ENCODE results near the gene ARL6. TPM values are rescaled to one million over a fixed set of nuclear protein-coding genes. Genes with fewer than 3 reads are reported as not detected.
"Not testable (repeated sequence)": the region's sequence is repeated elsewhere in the genome, so short reads cannot be mapped to it uniquely, and the experiment has no call there.

The ARL6 gene
- total RNA-seq, 4 donors from 2014 or later: 4.5 to 13.2 (median 9.1) TPM

GRCh38 chr3:97830638-97831037, 66.1 kb downstream of the ARL6 start:
- Histone ChIP-seq H3K9me3 (no peaks in the 10 kb centered on the region), H3K4me1 (peaks cover 11 to 30% (median 12%) of the 10 kb centered on the region in 4 donors), H3K4me3 (no peak overlapping the region), H3K27ac (replicated peaks in 1 of 4) (no peak overlapping the region), H3K36me3 (no peaks in the 10 kb centered on the region), H3K27me3 (no peaks in the 10 kb centered on the region)
- DNase-seq (ENCODE audit: extremely low spot score): no peak
- WGBS: 46% methylated on average over 2 of the region's 2 CpGs
- TF ChIP-seq POLR2A (IDR thresholded peaks at IDR 0.05; ENCODE audit: low read depth) (no peak), EP300 (IDR thresholded peaks at IDR 0.05) (no peak), CTCF (IDR thresholded peaks at IDR 0.05) (no peak), POLR2AphosphoS5 (IDR thresholded peaks at IDR 0.05) (no peak)
- intact Hi-C loops (cut with DNase I): no loop called here

GRCh38 chr3:97831140-97831539, 66.6 kb downstream of the ARL6 start:
- intact Hi-C loops (cut with DNase I): no loop called here
- no peaks in the 10 kb centered on the region for H3K36me3 ChIP-seq
- no peak for DNase-seq (ENCODE audit: extremely low spot score)
- H3K27me3 ChIP-seq: no peaks in the 10 kb centered on the region
- no peaks in the 10 kb centered on the region for H3K9me3 ChIP-seq
- 100% methylated on average over 1 of the region's 1 CpG for WGBS
- H3K27ac ChIP-seq (replicated peaks in 1 of 4): no peak overlapping the region
- peaks cover 8 to 30% (median 12%) of the 10 kb centered on the region in 4 donors for H3K4me1 ChIP-seq
- no peak for TF ChIP-seq POLR2A (IDR thresholded peaks at IDR 0.05; ENCODE audit: low read depth)
- TF ChIP-seq POLR2AphosphoS5 (IDR thresholded peaks at IDR 0.05): no peak
- no peak for TF ChIP-seq CTCF (IDR thresholded peaks at IDR 0.05)
- no peak for TF ChIP-seq EP300 (IDR thresholded peaks at IDR 0.05)
- no peak overlapping the region for H3K4me3 ChIP-seq

GRCh38 chr3:97833184-97833583, 68.6 kb downstream of the ARL6 start:
- intact Hi-C loops (cut with DNase I); H3K9me3 ChIP-seq; H3K36me3 ChIP-seq; H3K27me3 ChIP-seq; H3K27ac ChIP-seq (replicated peaks in 1 of 4); DNase-seq (ENCODE audit: extremely low spot score); H3K4me3 ChIP-seq: not testable (repeated sequence)
- peaks cover under 1 to 19% (median 6%) of the 10 kb centered on the region in 4 donors for H3K4me1 ChIP-seq
- 98% methylated on average over 4 of the region's 4 CpGs for WGBS

- intact Hi-C loops (cut with DNase I): no loop called here
Measured at GRCh38 chr3:97835761-97836160, 71.2 kb downstream of the ARL6 start.

GRCh38 chr3:97838393-97838792, 73.8 kb downstream of the ARL6 start:
- Histone ChIP-seq H3K4me1 (peaks cover 20 to 46% (median 33%) of the 10 kb centered on the region in 4 donors), H3K4me3 (no peak overlapping the region), H3K36me3 (no peaks in the 10 kb centered on the region), H3K27me3 (no peaks in the 10 kb centered on the region), H3K9me3 (no peaks in the 10 kb centered on the region), H3K27ac (replicated peaks in 1 of 4) (no peak overlapping the region)
- 71% methylated on average over 3 of the region's 3 CpGs for WGBS
- TF ChIP-seq CTCF (IDR thresholded peaks at IDR 0.05): no peak
- TF ChIP-seq EP300 (IDR thresholded peaks at IDR 0.05): no peak
- TF ChIP-seq POLR2AphosphoS5 (IDR thresholded peaks at IDR 0.05): no peak
- no peak for DNase-seq (ENCODE audit: extremely low spot score)
- intact Hi-C loops (cut with DNase I): no loop called here

More at GRCh38 chr3:97835761-97836160, 71.2 kb downstream of the ARL6 start:
- Histone ChIP-seq H3K27me3 (no peaks in the 10 kb centered on the region), H3K36me3 (no peaks in the 10 kb centered on the region), H3K9me3 (no peaks in the 10 kb centered on the region), H3K27ac (replicated peaks in 1 of 4) (no peak overlapping the region), H3K4me1 (peaks cover 17 to 32% (median 22%) of the 10 kb centered on the region in 4 donors), H3K4me3 (no peak overlapping the region)
- TF ChIP-seq POLR2AphosphoS5 (IDR thresholded peaks at IDR 0.05) (no peak), CTCF (IDR thresholded peaks at IDR 0.05) (no peak), EP300 (IDR thresholded peaks at IDR 0.05) (no peak), POLR2A (IDR thresholded peaks at IDR 0.05; ENCODE audit: low read depth) (no peak)
- no peak for DNase-seq (ENCODE audit: extremely low spot score)
- 95% methylated on average over 5 of the region's 5 CpGs for WGBS
